GM21528 (cell line): ENCODE measurements around the gene RILPL2.
"Not testable (repeated sequence)": the region's sequence is repeated elsewhere in the genome, so short reads cannot be mapped to it uniquely, and the experiment has no call there.

Source experiments
- ATAC-seq: cut with Tn5 transposase; IDR thresholded peaks from one replicate; pipeline ENCODE4 v1.9.1; 2021; ENCODE audit warnings: mild to moderate bottlenecking, moderate library complexity; ENCODE audit not compliant: unreplicated experiment, low FRiP score

The RILPL2 gene

DNA sequence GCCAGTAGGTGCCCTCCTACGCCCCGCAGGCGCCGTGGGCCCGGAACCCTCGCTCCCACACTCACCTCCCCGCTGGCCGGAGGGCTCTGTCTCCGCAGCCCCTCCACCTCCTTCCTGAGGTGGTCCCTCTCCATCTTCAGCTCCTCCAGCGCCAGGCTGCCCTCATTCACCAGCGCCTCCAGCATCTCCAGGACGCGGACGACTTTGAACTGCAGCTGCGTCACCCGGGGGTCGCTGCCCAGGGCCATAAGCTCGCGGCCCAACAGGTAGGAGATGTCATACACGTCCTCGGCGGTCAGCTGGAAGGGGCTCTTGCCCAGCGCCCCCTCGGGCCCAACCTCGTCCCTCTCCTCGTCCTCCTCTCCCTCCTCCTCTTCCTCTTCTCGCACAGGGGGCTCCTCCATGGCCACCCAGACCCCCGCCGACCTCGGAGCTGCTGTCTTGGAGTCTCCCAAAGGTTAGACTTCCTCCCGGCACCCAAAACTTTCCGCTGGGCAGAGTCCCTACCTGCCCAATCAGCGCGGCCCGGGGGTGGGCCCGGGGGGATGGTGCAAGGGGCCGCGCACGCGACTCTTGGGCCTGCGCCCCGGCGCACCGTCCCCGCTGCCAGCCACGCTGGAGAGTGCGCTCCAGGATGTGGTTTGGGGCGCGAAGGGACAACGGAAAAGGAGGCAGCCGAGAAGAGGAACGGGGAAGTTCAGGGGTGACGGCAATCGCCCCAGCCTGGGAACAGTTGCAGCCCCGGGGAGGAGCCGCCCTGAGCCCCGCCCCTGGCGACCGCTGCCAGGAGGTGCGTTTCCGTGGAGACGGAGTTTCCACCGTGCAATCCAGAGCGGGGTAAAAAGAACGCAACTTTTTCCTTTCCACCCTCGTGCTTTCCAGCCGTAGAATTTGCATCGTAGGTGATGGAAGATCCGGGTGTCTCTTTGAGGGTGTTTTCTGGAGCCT is at the start of gene RILPL2:
TSS of gene RILPL2 (minus strand) at position 668 of the 948 bp plus-strand sequence. CDS start at position 404, 264 bp downstream.
- peak; percentile 77 for ATAC-seq

DNA sequence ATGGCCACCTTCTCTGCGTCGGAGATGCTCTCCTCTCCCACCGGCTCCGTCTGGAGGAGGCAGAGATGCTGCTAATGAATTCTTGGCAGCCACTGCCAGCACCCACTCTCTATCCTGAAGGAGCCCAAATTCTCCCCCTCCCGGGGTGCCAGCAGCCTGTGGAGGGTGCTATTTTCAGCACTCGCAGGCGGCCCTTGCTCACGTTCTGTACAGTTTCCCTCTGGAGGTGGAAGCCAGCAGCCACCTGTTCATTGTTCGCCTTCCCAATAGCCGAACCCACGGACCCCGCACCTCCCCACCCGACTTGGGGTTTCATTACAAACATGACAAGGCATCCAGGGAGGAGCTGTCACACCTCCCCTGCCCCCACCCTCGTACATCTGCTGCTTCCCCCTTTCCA is 49.3 kb upstream of the RILPL2 start:
- ATAC-seq: no peak

- no peak for ATAC-seq
Measured at GRCh38 chr12:123483602-123484248, 47.2 kb upstream of the RILPL2 start.

DNA sequence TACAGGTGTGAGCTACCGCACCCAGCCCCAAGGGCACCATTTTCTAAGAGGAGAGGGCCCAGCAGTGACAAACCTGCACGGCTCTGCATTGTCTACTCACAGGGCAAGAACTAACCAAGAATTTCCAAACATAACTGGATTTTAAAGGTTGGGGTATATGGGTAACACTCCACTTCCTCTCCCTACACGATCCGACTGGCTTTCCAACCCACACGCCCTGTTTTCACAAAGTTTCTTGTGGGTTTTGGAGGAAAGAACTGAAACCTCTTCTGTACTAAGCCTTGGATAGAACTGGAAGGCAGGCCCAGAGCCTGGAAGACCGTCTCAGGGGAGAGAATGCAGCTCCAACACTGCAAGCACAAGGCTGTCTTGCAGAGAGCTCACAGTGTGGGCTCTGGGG is 46.4 kb upstream of the RILPL2 start:
- ATAC-seq: no peak

- ATAC-seq: not testable (repeated sequence)
Measured at GRCh38 chr12:123481251-123481650, 44.8 kb upstream of the RILPL2 start.

DNA sequence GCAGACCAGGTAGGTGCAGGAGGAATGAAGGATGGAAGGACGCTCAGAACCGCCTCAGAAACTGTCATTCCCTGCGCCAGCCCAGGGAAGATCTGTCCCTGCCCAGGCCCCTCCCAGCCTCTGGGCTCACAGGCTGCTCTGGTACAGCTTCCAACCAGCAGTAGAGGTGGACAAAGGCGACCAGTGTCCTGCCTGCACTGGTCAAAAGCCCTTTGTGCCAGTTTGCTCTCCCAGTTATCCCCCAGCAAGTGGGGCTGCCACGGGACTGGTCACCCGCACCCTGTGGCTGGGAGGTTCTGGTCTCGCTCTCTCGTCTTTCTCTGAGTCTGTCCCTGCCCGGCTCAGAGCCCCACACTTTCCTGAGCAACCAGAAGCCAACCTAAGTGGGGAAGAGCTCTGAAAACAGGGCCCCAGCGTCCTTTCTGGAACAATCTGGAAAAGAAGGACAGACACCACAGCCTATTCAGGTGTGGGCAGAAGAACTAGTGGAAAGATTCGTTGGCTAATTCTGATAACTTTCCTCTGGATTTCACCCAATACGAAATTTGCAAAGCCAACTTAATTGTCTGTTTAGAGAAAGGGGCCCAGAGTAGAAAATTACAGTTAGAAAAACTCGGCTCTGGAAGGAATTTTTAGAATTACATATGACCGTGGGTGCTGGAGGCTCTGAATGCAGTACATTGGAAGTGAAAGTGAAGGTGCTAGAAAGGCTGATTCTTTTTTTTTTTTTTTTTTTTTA is 43.1 kb upstream of the RILPL2 start:
- no peak for ATAC-seq

GRCh38 chr12:123478762-123479161 is 42.3 kb upstream of the RILPL2 start:
- ATAC-seq: no peak

DNA sequence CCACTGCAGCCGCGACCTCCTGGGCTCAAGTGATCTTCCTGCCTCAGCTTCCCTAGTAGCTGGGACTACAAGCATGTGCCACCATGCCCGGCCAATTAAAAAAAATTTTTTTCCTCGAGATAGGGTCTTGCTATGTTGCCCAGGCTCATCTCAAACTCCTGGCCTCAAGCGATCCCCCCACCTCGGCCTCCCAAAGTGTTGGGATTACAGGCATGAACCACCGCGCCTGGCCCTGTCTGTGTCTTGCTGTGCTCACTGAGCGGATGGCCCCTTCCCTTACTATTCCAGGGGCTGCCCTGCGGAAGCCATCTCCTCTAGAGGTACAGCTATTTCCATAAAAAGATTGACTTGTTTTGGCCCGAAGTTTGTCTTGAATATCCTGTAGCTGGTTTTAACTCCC is 41.6 kb upstream of the RILPL2 start:
- ATAC-seq: no peak

DNA sequence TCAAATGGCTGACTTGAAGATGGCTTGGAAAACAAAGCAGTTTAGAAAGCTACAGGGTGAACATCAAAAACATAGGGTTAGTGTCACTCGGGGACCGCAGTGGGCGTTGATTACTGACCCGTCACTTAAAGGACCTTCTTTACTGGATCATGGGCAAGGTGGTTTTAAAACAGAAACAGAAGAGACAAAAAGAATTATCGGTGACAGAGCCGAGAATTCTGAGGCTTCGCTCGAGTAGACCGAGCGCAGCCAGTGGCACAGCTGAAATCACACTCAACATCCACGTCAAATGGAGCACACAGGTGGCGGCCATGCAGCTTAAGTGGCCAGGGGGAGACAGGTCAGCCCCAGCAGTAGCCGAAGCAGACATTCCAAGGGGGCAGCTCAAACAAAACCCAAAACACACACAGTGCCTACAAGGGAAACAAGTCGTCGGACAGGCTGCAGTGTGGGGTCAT is 38.8 kb upstream of the RILPL2 start:
- ATAC-seq: no peak

DNA sequence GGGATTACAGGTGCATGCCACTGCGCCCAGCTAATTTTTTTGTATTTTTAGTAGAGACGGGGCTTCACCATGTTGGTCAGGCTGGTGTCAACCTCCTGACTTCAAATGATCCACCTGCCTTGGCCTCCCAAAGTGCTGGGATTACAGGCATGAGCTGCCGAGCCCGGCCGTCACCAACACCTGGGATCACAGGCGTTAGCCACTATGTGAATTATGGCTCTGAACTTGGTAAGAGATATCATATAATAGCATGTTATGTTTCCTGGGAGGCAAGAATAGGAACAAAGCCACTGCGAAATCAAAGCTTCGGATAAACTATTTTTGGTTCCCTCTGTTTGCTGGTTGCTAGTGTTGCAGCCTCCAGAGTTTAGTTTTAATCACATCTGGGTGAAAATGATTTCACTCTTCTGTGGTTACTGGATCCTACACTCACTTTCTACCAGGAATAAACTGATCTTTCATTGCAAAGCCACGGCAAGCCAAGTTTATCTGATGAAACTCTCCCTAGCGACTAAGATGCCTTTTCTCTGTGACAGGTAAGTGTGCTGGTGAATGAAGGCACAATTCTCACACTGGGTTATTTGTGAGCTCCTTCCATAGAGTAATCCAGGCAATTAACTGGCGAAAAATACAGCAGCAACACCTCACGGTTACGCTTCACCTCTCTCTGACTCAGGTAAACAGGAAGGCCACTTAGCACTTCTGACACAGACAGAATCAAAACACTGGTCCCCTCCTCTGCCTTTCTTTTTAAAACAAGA is 38.2 kb upstream of the RILPL2 start:
- ATAC-seq: no peak

DNA sequence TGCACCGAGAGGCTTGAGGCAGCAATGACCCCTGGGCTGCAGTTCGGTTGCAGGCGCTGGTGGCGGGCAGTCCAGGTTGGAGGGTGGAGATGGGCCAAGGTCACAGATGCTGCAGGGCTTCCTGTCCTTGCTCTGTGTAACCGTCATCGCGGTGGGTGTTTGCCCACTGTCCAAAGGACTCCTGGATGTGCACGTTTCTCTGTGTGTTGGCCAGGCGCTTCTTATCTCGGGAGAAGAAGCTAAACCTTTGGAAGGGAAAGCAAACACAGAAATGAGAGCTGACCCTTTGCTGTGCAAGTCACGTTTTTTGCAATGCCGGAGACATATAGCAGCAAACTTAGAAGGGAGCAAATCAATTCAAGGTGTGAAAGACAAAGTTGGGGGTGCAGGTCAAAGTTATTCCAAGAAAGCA is 36.0 kb upstream of the RILPL2 start:
- no peak for ATAC-seq

- no peak for ATAC-seq
Measured at GRCh38 chr12:123471374-123472068, 35.0 kb upstream of the RILPL2 start.

DNA sequence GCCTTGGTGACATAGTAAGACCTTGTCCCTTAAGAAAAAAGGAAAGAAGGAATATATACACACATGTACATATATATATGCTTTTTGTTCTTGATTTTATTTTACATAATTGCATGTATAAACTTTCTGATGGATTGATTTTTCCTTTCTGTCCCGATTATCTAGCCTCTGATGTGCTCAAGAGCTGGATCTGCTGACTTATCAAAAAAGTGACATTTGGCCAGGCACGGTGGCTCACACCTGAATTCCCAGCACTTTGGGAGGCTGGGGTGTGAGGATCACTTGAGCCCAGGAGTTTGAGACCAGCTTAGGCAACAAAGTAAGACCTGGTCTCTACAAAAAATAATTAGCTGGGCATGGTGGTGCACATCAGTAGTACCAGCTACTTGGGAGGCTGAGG is 33.5 kb upstream of the RILPL2 start:
- no peak for ATAC-seq

DNA sequence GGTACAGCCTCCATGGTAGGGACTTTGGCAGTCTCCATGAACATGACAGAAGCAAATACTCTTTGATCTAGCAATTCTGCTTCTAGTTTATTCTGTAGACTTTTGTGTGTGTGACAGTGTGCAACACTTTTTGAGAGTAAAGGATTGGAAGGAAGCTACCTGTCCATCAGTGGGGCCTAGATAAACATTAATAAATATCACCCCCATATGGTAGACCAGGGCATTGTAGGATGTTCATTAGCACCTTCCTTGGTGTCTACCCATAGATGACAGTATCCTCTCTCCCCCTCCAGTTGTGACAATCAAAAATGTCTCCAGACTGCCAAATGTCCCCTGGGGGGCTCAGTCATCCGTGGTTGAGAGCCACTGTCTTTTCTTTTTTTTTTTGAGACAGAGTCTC is 32.3 kb upstream of the RILPL2 start:
- no peak for ATAC-seq

- ATAC-seq: no peak
Measured at GRCh38 chr12:123465084-123465483, 28.6 kb upstream of the RILPL2 start.

- ATAC-seq: not testable (repeated sequence)
Measured at GRCh38 chr12:123463174-123463573, 26.7 kb upstream of the RILPL2 start.

DNA sequence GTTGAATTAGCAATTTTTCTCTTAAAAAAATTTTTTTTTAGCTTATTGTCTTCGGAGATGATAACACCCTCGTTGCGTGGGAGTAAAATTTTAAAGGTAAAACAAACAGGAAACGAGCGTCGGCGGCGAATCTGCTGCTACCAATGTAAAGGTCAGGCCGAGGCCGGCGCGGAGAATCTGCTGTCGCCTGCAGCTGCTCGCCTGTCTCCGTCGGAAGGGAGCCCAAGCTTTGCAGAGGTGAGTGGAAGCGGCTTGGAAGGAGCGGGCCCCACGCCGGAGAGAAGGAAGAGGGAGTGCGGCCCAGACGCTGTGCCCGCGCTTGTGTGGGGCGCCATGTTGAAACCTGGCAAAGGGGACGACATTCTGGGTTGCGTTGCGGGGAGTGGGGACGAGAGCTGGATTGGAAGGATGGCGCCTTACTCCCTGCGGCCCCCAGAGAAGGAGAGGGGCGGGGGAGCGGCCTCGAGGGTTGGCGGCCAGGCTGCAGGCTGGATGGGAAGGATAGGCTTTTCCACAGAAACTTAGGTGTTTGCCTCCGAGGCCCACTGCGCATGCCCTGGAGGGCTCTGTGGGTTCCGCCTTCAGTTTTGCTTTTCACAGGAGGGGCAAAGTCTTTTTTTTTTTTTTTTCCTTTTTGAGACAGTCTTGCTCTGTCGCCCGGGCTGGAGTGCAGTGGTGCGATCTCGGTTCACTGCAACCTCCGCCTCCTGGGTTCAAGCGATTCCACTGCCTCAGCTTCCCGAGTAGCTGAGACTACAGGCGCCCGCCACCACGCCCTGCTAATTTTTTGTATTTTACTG is 21.7 kb upstream of the RILPL2 start, which contains the start of gene SNRNP35:
TSS of gene SNRNP35 (plus strand) at position 160 of the 800 bp plus-strand sequence. CDS start 7,402 bp downstream, outside the sequence.
- ATAC-seq: peak; percentile 45

- ATAC-seq: no peak
Measured at GRCh38 chr12:123453165-123453564, 16.7 kb upstream of the RILPL2 start.

DNA sequence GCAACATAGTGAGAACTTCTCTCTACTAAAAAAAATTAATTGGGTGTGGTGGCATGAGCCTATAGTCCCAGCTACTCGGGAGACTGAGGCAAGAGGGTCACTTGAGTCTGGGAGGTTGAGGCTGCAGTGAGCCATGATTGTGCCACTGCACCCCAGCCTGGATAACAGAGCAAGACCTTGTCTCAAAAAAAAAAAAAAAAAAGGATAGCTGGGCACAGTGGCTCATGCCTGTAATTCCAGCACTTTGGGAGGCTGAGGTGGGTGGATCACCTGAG is 15.7 kb upstream of the RILPL2 start:
- ATAC-seq: not testable (repeated sequence)
